A549 (cell line): ENCODE measurements around the gene RNF2. TPM values are rescaled to one million over a fixed set of nuclear protein-coding genes. Genes with fewer than 3 reads are reported as not detected.

Experiments
- ATAC-seq, 2 experiments: fragments of 200-7000 bp in 1 of 2; fragments of >200 bp in 1 of 2; cut with Nextera tagmentation in 1 of 2; cut with Tn5 transposase in 1 of 2; 3 replicates each; pipeline versions ENCODE4 v1.8.0 to v1.9.1; 2018 to 2020; ENCODE audit warnings: mild to moderate bottlenecking in 1 of 2, moderate library complexity in 1 of 2
- CTCF ChIA-PET: fragments of 300-600 bp; sonication (Branson Sonifier 250); formaldehyde crosslinking; extraction: SDS; loops from one replicate; lab custom pipeline; 2021; ENCODE audit warnings: antibody characterized with exemption, inconsistent platforms; lab: Yijun Ruan, JAX
- POLR2A ChIA-PET: fragments of 350-600 bp; formaldehyde crosslinking; extraction: SDS; loops from one replicate; lab custom pipeline; 2021; ENCODE audit warnings: antibody characterized with exemption, inconsistent platforms; lab: Yijun Ruan, JAX
- DNase-seq, 2 experiments: peaks; one replicate each; pipeline versions ENCODE4 v3.0.0 to v3.0.0-alpha.2; 2011 to 2016; ENCODE audit warnings: low read depth in 1 of 2, low spot score in 1 of 2
- FAIRE-seq: peaks from 2 replicates; lab custom pipeline; 2011; peaks lifted over from hg19 to GRCh38; lab: Jason Lieb, UNC
- H3K27ac ChIP-seq, 2 experiments: fragments of >200 bp; sonication (Bioruptor Twin); formaldehyde crosslinking; 3 replicates each; pipeline ENCODE4 v1.5.1; 2016 to 2017
- H3K4me1 ChIP-seq: fragments of >200 bp; sonication (Bioruptor Twin); formaldehyde crosslinking; 3 replicates; pipeline ENCODE4 v1.6.1; 2016
- H3K4me2 ChIP-seq: fragments of >200 bp; sonication (Bioruptor Twin); formaldehyde crosslinking; 3 replicates; pipeline ENCODE4 v1.6.1; 2016
- H3K4me3 ChIP-seq: fragments of >200 bp; sonication (Bioruptor Twin); formaldehyde crosslinking; 3 replicates; pipeline ENCODE4 v1.5.1; 2016
- H3K9me3 ChIP-seq: fragments of >200 bp; sonication (Bioruptor Twin); formaldehyde crosslinking; 3 replicates; pipeline ENCODE4 v1.6.1; 2016
- BHLHE40 ChIP-seq: IDR thresholded peaks from 2 replicates; pipeline ENCODE4 v1.6.1; 2012; ENCODE audit warnings: low read depth, low read length, inconsistent platforms
- CBX2 ChIP-seq: fragments of 200-600 bp; sonication (generic); IDR thresholded peaks from 2 replicates; pipeline ENCODE4 v1.6.1; 2016; ENCODE audit warnings: low read depth, mild to moderate bottlenecking, borderline replicate concordance
- CEBPB ChIP-seq, 2 experiments: fragments of >200 bp in 1 of 2; sonication (Bioruptor Twin) in 1 of 2; formaldehyde crosslinking in 1 of 2; IDR thresholded peaks; 2 replicates each; pipeline ENCODE4 v1.6.1; 2012 to 2016
- E2F6 ChIP-seq: IDR thresholded peaks from 2 replicates; pipeline ENCODE4 v1.6.1; 2012; ENCODE audit warnings: low read depth, borderline replicate concordance
- EHF ChIP-seq: fragments of 250-450 bp; sonication (Bioruptor Pico); IDR thresholded peaks from 2 replicates; pipeline ENCODE4 v1.5.0; 2020; ENCODE audit warnings: mild to moderate bottlenecking
- ELK1 ChIP-seq: fragments of 150-350 bp; IDR thresholded peaks from 2 replicates; pipeline ENCODE4 v1.6.1; 2014; ENCODE audit warnings: low read depth, mild to moderate bottlenecking, low read length
- EP300 ChIP-seq, 2 experiments: fragments of >200 bp; sonication (Bioruptor Twin); formaldehyde crosslinking; IDR thresholded peaks; 2 replicates in 1 of 2; 3 replicates in 1 of 2; pipeline ENCODE4 v1.6.1; 2016 to 2017
- ESRRA ChIP-seq: fragments of 150-350 bp; IDR thresholded peaks from 2 replicates; pipeline ENCODE4 v1.6.1; 2014; ENCODE audit warnings: mild to moderate bottlenecking, low read length, borderline replicate concordance
- GATA3 ChIP-seq: IDR thresholded peaks from 2 replicates; pipeline ENCODE4 v1.6.1; 2012; ENCODE audit warnings: borderline replicate concordance
- HDAC2 ChIP-seq: fragments of 200-600 bp; sonication (generic); IDR thresholded peaks from 2 replicates; pipeline ENCODE4 v1.6.1; 2016
- HES2 ChIP-seq: fragments of >200 bp; sonication (Bioruptor Twin); formaldehyde crosslinking; IDR thresholded peaks from 2 replicates; pipeline ENCODE4 v1.6.1; 2016
- HMGXB4 ChIP-seq: fragments of 250-450 bp; sonication (Bioruptor Pico); IDR thresholded peaks from 2 replicates; pipeline ENCODE4 v1.5.0; 2021; ENCODE audit warnings: mild to moderate bottlenecking, moderate library complexity, borderline replicate concordance
- JUNB ChIP-seq: fragments of >200 bp; sonication (Bioruptor Twin); formaldehyde crosslinking; IDR thresholded peaks from 2 replicates; pipeline ENCODE4 v1.6.1; 2016
- MAFK ChIP-seq: fragments of 450-650 bp; IDR thresholded peaks from 2 replicates; pipeline ENCODE4 v1.6.1; 2014; ENCODE audit not compliant: partially characterized antibody
- MAZ ChIP-seq: fragments of 150-350 bp; IDR thresholded peaks from 2 replicates; pipeline ENCODE4 v1.6.1; 2014; ENCODE audit warnings: antibody characterized with exemption, low read depth, low read length, borderline replicate concordance
- NPAS2 ChIP-seq: fragments of 250-450 bp; sonication (Bioruptor Pico); IDR thresholded peaks from 2 replicates; pipeline ENCODE4 v1.8.0; 2022; ENCODE audit warnings: mild to moderate bottlenecking, moderate library complexity, borderline replicate concordance
- NR3C1 ChIP-seq: fragments of >200 bp; sonication (Bioruptor Twin); formaldehyde crosslinking; IDR thresholded peaks from 3 replicates; pipeline ENCODE4 v1.6.1; 2017
- PBX3 ChIP-seq: IDR thresholded peaks from 2 replicates; pipeline ENCODE4 v1.6.1; 2012
- POLR2A ChIP-seq: IDR thresholded peaks from 2 replicates; pipeline ENCODE4 v1.6.1; 2012; ENCODE audit warnings: mild to moderate bottlenecking, low read length
- RAD21 ChIP-seq, 2 experiments: fragments of >200 bp in 1 of 2; sonication (Bioruptor Twin) in 1 of 2; formaldehyde crosslinking in 1 of 2; IDR thresholded peaks in 1 of 2; conservative IDR thresholded peaks in 1 of 2; 2 replicates in 1 of 2; 3 replicates in 1 of 2; pipeline ENCODE4 v1.6.1; 2012 to 2018; ENCODE audit warnings: inconsistent platforms in 1 of 2
- RARB ChIP-seq: fragments of 250-450 bp; sonication (Bioruptor Pico); IDR thresholded peaks from 2 replicates; pipeline ENCODE4 v1.8.0; 2021; ENCODE audit warnings: mild to moderate bottlenecking, moderate library complexity
- REST ChIP-seq: fragments of 200-600 bp; sonication (generic); IDR thresholded peaks from 2 replicates; pipeline ENCODE4 v1.6.1; 2016; ENCODE audit warnings: antibody characterized with exemption, mild to moderate bottlenecking, moderate library complexity
- RFX5 ChIP-seq: fragments of 450-650 bp; IDR thresholded peaks from 2 replicates; pipeline ENCODE4 v1.7.1; 2014; ENCODE audit warnings: antibody characterized with exemption, mild to moderate bottlenecking, moderate library complexity
- SMC3 ChIP-seq: fragments of >200 bp; sonication (Bioruptor Twin); formaldehyde crosslinking; IDR thresholded peaks from 3 replicates; pipeline ENCODE4 v1.6.1; 2018; ENCODE audit warnings: inconsistent platforms
- ZC3H11A ChIP-seq: fragments of 450-650 bp; IDR thresholded peaks from 2 replicates; pipeline ENCODE4 v1.6.1; 2014; ENCODE audit warnings: antibody characterized with exemption, mild to moderate bottlenecking
- ZFP36 ChIP-seq: fragments of 450-650 bp; IDR thresholded peaks from 2 replicates; pipeline ENCODE4 v1.6.1; 2014; ENCODE audit warnings: borderline replicate concordance; ENCODE audit not compliant: partially characterized antibody
- ZSCAN20 ChIP-seq: fragments of 250-450 bp; sonication (Bioruptor Pico); IDR thresholded peaks from 2 replicates; pipeline ENCODE4 v1.8.0; 2022; ENCODE audit warnings: mild to moderate bottlenecking, moderate library complexity
- WGBS: methylation state at CpG from one replicate; pipeline ENCODE4 v1.1.6; 2017; ENCODE audit errors: missing lambda C conversion rate; 5-methylcytosine and 5-hydroxymethylcytosine counted together
- polyA plus RNA-seq, 4 experiments: library from polyadenylated mRNA; depleted of rRNA in 3 of 4; stranded (reverse); fragments of >200 nt; fragmentation: RNase III in 1 of 4; extraction: RNeasy Plus Mini Kit Qiagen cat#74134 plus additional on column Dnase treatment in 1 of 4; gene quantifications; 2 replicates in 3 of 4; 3 replicates in 1 of 4; pipeline ENCODE4 v1.2.3, GENCODE V29; 2011 to 2017

Gene RNF2
- polyA plus RNA-seq, 2 of the 4 experiments (the other 2 are of a cell fraction): 16.6 to 38.2 TPM

- CTCF ChIA-PET: no interaction called here
- Histone ChIP-seq H3K9me3 (no peaks in the 10 kb centered on the region), H3K27ac (no peak overlapping the region), H3K4me3 (no peak overlapping the region), H3K4me1 (peaks cover 15% of the 10 kb centered on the region), H3K4me2 (no peak overlapping the region)
- ATAC-seq: no peak
- POLR2A ChIA-PET: no interaction called here
- 93% methylated on average over 3 of the region's 3 CpGs for WGBS
- no peak for DNase-seq
- FAIRE-seq: no peak
- TF ChIP-seq ZSCAN20 (CRISPR knock-in tag) (no peak), CBX2 (no peak), EP300 (IDR thresholded peaks at IDR 0.05) (no peak), NPAS2 (CRISPR knock-in tag) (no peak), HDAC2 (no peak), EHF (CRISPR knock-in tag) (no peak), E2F6 (no peak), JUNB (no peak), ELK1 (no peak)
- TF ChIP-seq, all 56 proteins: peak for 0
Measured at GRCh38 chr1:185049670-185050069, 4.3 kb downstream of the RNF2 start.

- no peak for ATAC-seq
- FAIRE-seq: no peak
- Histone ChIP-seq H3K4me3 (no peak overlapping the region), H3K4me2 (no peak overlapping the region), H3K27ac (no peak overlapping the region), H3K4me1 (peaks cover 15% of the 10 kb centered on the region), H3K9me3 (no peaks in the 10 kb centered on the region)
- 81% methylated on average over 5 of the region's 5 CpGs for WGBS
- ChIA-PET POLR2A (no interaction called here), CTCF (no interaction called here)
- no peak for DNase-seq
- TF ChIP-seq CEBPB (IDR thresholded peaks at IDR 0.05) (peak; percentile 32 to 72; a peak in 3 of 4 replicates), HES2 (no peak), MAZ (no peak)
Measured at GRCh38 chr1:185050823-185051451, 5.6 kb downstream of the RNF2 start.

GRCh38 chr1:185053204-185053603 is 7.8 kb downstream of the RNF2 start:
- ATAC-seq (no peak), DNase-seq (no peak), FAIRE-seq (no peak)
- no peak overlapping the region for H3K4me3 ChIP-seq
- no peaks in the 10 kb centered on the region for H3K4me1 ChIP-seq
- over 99% methylated on average over 3 of the region's 3 CpGs for WGBS
- no peak overlapping the region for H3K4me2 ChIP-seq
- ChIA-PET CTCF (interaction anchor here (1.1 kb wide), 1 partner anchor 8 kb away, joined by 3 read pairs; the partner anchor contains the start of gene RNF2), POLR2A (no interaction called here)
- no peaks in the 10 kb centered on the region for H3K9me3 ChIP-seq
- H3K27ac ChIP-seq: no peak overlapping the region
- TF ChIP-seq GATA3 (no peak), EHF (CRISPR knock-in tag) (no peak), NR3C1 (no peak), ZC3H11A (no peak), RAD21 (conservative IDR thresholded peaks at IDR 0.05 in 1 of 2, IDR thresholded peaks at IDR 0.05 in 1 of 2) (no peak), SMC3 (no peak), CBX2 (no peak), MAFK (no peak), ESRRA (no peak), RFX5 (no peak), HMGXB4 (CRISPR knock-in tag) (no peak), RARB (CRISPR knock-in tag) (no peak), POLR2A (no peak), PBX3 (no peak), BHLHE40 (no peak), REST (no peak), ZFP36 (no peak)
